Measurements from ENCODE around the gene TXNRD2.

- TF ChIP-seq CTCF (IDR thresholded peaks at IDR 0.05) (no peak), POLR2A (IDR thresholded peaks at IDR 0.05) (no peak), EP300 (IDR thresholded peaks at IDR 0.05) (no peak)
Measured at GRCh38 chr22:19842393-19843106, 99.1 kb downstream of the TXNRD2 start.
